ENCODE results near the gene MAGI2. TPM values are rescaled to one million over a fixed set of nuclear protein-coding genes. Genes with fewer than 3 reads are reported as not detected.
"Not testable (repeated sequence)": the region's sequence is repeated elsewhere in the genome, so short reads cannot be mapped to it uniquely, and the experiment has no call there.

The MAGI2 gene
- total RNA-seq, 1 donor from 2014 or later = 13.3 TPM

GRCh38 chr7:79451580-79451979, 1.9 kb downstream of the MAGI2 start:
- H3K4me3 Mint-ChIP-seq = peak overlapping the region; percentile 96
- no peaks in the 10 kb centered on the region for H3K36me3 Mint-ChIP-seq
- no peaks in the 10 kb centered on the region for H3K9me3 Mint-ChIP-seq
- peak overlapping the region; percentile 89 for H3K27ac Mint-ChIP-seq
- H3K4me1 Mint-ChIP-seq (ENCODE audit: unreplicated experiment) = peaks cover 5% of the 10 kb centered on the region
- no peak for TF ChIP-seq CTCF (conservative IDR thresholded peaks at IDR 0.05)
- H3K27me3 Mint-ChIP-seq = peaks cover 27% of the 10 kb centered on the region
- no peak for DNase-seq (ENCODE audit: extremely low spot score, unreplicated experiment)

- H3K27me3 Mint-ChIP-seq; DNase-seq (ENCODE audit: extremely low spot score, unreplicated experiment); H3K9me3 Mint-ChIP-seq; H3K4me1 Mint-ChIP-seq (ENCODE audit: unreplicated experiment); H3K27ac Mint-ChIP-seq; H3K4me3 Mint-ChIP-seq; H3K36me3 Mint-ChIP-seq: not testable (repeated sequence)
Observed at GRCh38 chr7:79442766-79443165, 10.7 kb downstream of the MAGI2 start.

- H3K27me3 Mint-ChIP-seq = no peaks in the 10 kb centered on the region
- H3K9me3 Mint-ChIP-seq = peaks cover 3% of the 10 kb centered on the region
- H3K4me1 Mint-ChIP-seq (ENCODE audit: unreplicated experiment) = no peaks in the 10 kb centered on the region
- no peak for TF ChIP-seq CTCF (conservative IDR thresholded peaks at IDR 0.05)
- H3K4me3 Mint-ChIP-seq = no peak overlapping the region
- H3K36me3 Mint-ChIP-seq = no peaks in the 10 kb centered on the region
- H3K27ac Mint-ChIP-seq = no peak overlapping the region
- DNase-seq (ENCODE audit: extremely low spot score, unreplicated experiment) = no peak
Observed at GRCh38 chr7:79436378-79436777, 17.1 kb downstream of the MAGI2 start.

GRCh38 chr7:79434867-79435266, 18.6 kb downstream of the MAGI2 start:
- Mint-ChIP-seq H3K4me3 (no peak overlapping the region), H3K27ac (no peak overlapping the region), H3K27me3 (no peaks in the 10 kb centered on the region), H3K36me3 (no peaks in the 10 kb centered on the region), H3K4me1 (ENCODE audit: unreplicated experiment) (peaks cover 5% of the 10 kb centered on the region), H3K9me3 (peaks cover 3% of the 10 kb centered on the region)
- TF ChIP-seq CTCF (conservative IDR thresholded peaks at IDR 0.05) = no peak
- DNase-seq (ENCODE audit: extremely low spot score, unreplicated experiment) = no peak

GRCh38 chr7:79434098-79434497, 19.4 kb downstream of the MAGI2 start:
- H3K27me3 Mint-ChIP-seq = no peaks in the 10 kb centered on the region
- no peak for DNase-seq (ENCODE audit: extremely low spot score, unreplicated experiment)
- H3K27ac Mint-ChIP-seq = no peak overlapping the region
- H3K36me3 Mint-ChIP-seq = no peaks in the 10 kb centered on the region
- peaks cover 5% of the 10 kb centered on the region for H3K4me1 Mint-ChIP-seq (ENCODE audit: unreplicated experiment)
- no peak for TF ChIP-seq CTCF (conservative IDR thresholded peaks at IDR 0.05)
- peaks cover 3% of the 10 kb centered on the region for H3K9me3 Mint-ChIP-seq
- H3K4me3 Mint-ChIP-seq = no peak overlapping the region

- TF ChIP-seq CTCF (conservative IDR thresholded peaks at IDR 0.05) = no peak
- H3K4me1 Mint-ChIP-seq (ENCODE audit: unreplicated experiment) = peaks cover 5% of the 10 kb centered on the region
- H3K4me3 Mint-ChIP-seq = no peak overlapping the region
- peaks cover 3% of the 10 kb centered on the region for H3K9me3 Mint-ChIP-seq
- no peak for DNase-seq (ENCODE audit: extremely low spot score, unreplicated experiment)
- H3K27ac Mint-ChIP-seq = no peak overlapping the region
- no peaks in the 10 kb centered on the region for H3K36me3 Mint-ChIP-seq
- no peaks in the 10 kb centered on the region for H3K27me3 Mint-ChIP-seq
Observed at GRCh38 chr7:79430391-79430790, 23.1 kb downstream of the MAGI2 start.
